Measurements from ENCODE around the gene HLF. TPM values are rescaled to one million over a fixed set of nuclear protein-coding genes. Genes with fewer than 3 reads are reported as not detected.

The HLF gene
- polyA plus RNA-seq, 1 experiment, result not detected

DNA sequence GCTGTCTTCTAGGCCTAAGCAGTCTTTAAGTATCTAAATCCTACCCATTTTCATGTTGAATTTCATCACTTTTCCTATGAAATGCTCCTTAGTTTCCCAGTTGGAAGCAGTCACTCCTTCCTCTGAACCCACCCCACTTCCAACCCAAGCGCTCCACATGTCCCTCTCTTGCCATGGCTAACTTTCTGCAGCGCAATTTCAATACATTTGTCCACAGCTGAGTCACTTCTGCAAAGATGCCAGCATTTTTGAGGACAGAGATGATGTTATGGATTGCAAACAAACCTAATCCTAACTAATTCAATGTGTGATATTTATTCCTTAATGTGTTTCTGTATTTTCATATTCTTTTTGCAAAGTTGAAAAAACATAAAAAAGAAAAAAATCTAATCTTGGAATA lies 71.7 kb downstream of the HLF start:
- peaks cover 2% of the 10 kb centered on the region for H3K27me3 ChIP-seq (ENCODE audit: control insufficient read depth, insufficient read depth, low read length)
- CTCF ChIA-PET, result no interaction called here
- H3K4me3 ChIP-seq (ENCODE audit: low read depth, low read length), result no peak overlapping the region
- no peak overlapping the region for H3K27ac ChIP-seq (ENCODE audit: low read depth, low read length)
- TF ChIP-seq, protein P1, sequence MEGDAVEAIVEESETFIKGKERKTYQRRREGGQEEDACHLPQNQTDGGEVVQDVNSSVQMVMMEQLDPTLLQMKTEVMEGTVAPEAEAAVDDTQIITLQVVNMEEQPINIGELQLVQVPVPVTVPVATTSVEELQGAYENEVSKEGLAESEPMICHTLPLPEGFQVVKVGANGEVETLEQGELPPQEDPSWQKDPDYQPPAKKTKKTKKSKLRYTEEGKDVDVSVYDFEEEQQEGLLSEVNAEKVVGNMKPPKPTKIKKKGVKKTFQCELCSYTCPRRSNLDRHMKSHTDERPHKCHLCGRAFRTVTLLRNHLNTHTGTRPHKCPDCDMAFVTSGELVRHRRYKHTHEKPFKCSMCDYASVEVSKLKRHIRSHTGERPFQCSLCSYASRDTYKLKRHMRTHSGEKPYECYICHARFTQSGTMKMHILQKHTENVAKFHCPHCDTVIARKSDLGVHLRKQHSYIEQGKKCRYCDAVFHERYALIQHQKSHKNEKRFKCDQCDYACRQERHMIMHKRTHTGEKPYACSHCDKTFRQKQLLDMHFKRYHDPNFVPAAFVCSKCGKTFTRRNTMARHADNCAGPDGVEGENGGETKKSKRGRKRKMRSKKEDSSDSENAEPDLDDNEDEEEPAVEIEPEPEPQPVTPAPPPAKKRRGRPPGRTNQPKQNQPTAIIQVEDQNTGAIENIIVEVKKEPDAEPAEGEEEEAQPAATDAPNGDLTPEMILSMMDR (IDR thresholded peaks at IDR 0.05; ENCODE audit: low read depth, low read length), result no peak
- H3K9me3 ChIP-seq (ENCODE audit: control insufficient read depth, insufficient read depth, low read length), result no peaks in the 10 kb centered on the region
- POLR2A ChIA-PET, result no interaction called here
- DNase-seq (ENCODE audit: low read depth, low spot score), result no peak

GRCh38 chr17:55340176-55340575 lies 75.4 kb downstream of the HLF start:
- Histone ChIP-seq H3K9me3 (ENCODE audit: control insufficient read depth, insufficient read depth, low read length) (no peaks in the 10 kb centered on the region), H3K27me3 (ENCODE audit: control insufficient read depth, insufficient read depth, low read length) (peaks cover 2% of the 10 kb centered on the region), H3K4me3 (ENCODE audit: low read depth, low read length) (no peak overlapping the region), H3K27ac (ENCODE audit: low read depth, low read length) (no peak overlapping the region)
- TF ChIP-seq, protein P1 (IDR thresholded peaks at IDR 0.05; ENCODE audit: low read depth, low read length), result no peak
- ChIA-PET POLR2A (no interaction called here), CTCF (no interaction called here)
- no peak for DNase-seq (ENCODE audit: low read depth, low spot score)

DNA sequence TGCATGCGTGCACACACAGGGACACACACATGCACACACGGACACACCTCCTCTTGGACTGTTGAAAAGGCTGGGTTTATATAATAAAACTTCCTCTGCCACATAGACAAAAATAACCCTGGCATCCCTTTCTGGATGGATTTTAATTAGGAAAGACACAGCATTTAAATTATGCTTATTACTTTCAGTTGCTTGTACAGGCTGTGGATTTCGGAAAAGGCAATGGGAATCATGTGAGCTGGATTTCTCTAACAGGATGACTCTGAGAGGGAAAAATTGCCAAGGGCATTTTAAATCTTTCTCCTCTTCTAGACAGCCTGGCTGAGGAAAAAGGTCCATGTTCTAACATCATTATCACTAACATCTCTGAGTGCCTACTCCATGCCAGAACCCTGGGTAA lies 75.9 kb downstream of the HLF start:
- no peak for DNase-seq (ENCODE audit: low read depth, low spot score)
- POLR2A ChIA-PET, result no interaction called here
- CTCF ChIA-PET, result interaction anchor here (1.3 kb wide), 1 partner anchor 17 kb away, joined by 5 read pairs; no protein-coding TSS in a partner anchor
- Histone ChIP-seq H3K27me3 (ENCODE audit: control insufficient read depth, insufficient read depth, low read length) (peaks cover 2% of the 10 kb centered on the region), H3K9me3 (ENCODE audit: control insufficient read depth, insufficient read depth, low read length) (no peaks in the 10 kb centered on the region), H3K4me3 (ENCODE audit: low read depth, low read length) (no peak overlapping the region), H3K27ac (ENCODE audit: low read depth, low read length) (no peak overlapping the region)
- TF ChIP-seq, protein P1 (IDR thresholded peaks at IDR 0.05; ENCODE audit: low read depth, low read length), result no peak

- TF ChIP-seq, protein P1 (IDR thresholded peaks at IDR 0.05; ENCODE audit: low read depth, low read length), result no peak
- no peak overlapping the region for H3K4me3 ChIP-seq (ENCODE audit: low read depth, low read length)
- ChIA-PET POLR2A (no interaction called here), CTCF (interaction anchor here (1.3 kb wide), 1 partner anchor 16 kb away, joined by 5 read pairs; no protein-coding TSS in a partner anchor)
- no peaks in the 10 kb centered on the region for H3K9me3 ChIP-seq (ENCODE audit: control insufficient read depth, insufficient read depth, low read length)
- no peak for DNase-seq (ENCODE audit: low read depth, low spot score)
- H3K27ac ChIP-seq (ENCODE audit: low read depth, low read length), result no peak overlapping the region
- peaks cover 2% of the 10 kb centered on the region for H3K27me3 ChIP-seq (ENCODE audit: control insufficient read depth, insufficient read depth, low read length)
Measured at GRCh38 chr17:55341432-55341831, 76.7 kb downstream of the HLF start.

- POLR2A ChIA-PET, result no interaction called here
- TF ChIP-seq, protein P1 (IDR thresholded peaks at IDR 0.05; ENCODE audit: low read depth, low read length), result no peak
- Histone ChIP-seq H3K9me3 (ENCODE audit: control insufficient read depth, insufficient read depth, low read length) (no peaks in the 10 kb centered on the region), H3K27me3 (ENCODE audit: control insufficient read depth, insufficient read depth, low read length) (peaks cover 5% of the 10 kb centered on the region), H3K27ac (ENCODE audit: low read depth, low read length) (no peak overlapping the region), H3K4me3 (ENCODE audit: low read depth, low read length) (no peak overlapping the region)
- CTCF ChIA-PET, result no interaction called here
- no peak for DNase-seq (ENCODE audit: low read depth, low spot score)
Measured at GRCh38 chr17:55342800-55343585, 78.2 kb downstream of the HLF start.

Measured in AG04450 (cell line).